WERI-Rb-1 (cell line): ENCODE results near the gene OR2H2.

Experiments
- DNase-seq: peaks from one replicate; pipeline ENCODE4 v3.0.0-alpha.2; 2020
- H3K27ac ChIP-seq: fragments of 250-450 bp; sonication (Bioruptor Pico); 2 replicates; pipeline ENCODE4 v1.5.1; 2020; ENCODE audit warnings: mild to moderate bottlenecking, moderate library complexity
- H3K27me3 ChIP-seq: fragments of 250-450 bp; sonication (Bioruptor Pico); 2 replicates; pipeline ENCODE4 v1.5.1; 2021; ENCODE audit warnings: mild to moderate bottlenecking, low read depth, moderate library complexity; ENCODE audit not compliant: insufficient read depth, severe bottlenecking
- H3K36me3 ChIP-seq: fragments of 250-450 bp; sonication (Bioruptor Pico); 2 replicates; pipeline ENCODE4 v1.5.1; 2020; ENCODE audit warnings: mild to moderate bottlenecking, moderate library complexity
- H3K4me3 ChIP-seq: 2 replicates; pipeline ENCODE4 v1.5.1; 2011; ENCODE audit warnings: low read depth, mild to moderate bottlenecking, control low read depth, low read length
- H3K9me3 ChIP-seq: fragments of 250-450 bp; sonication (Bioruptor Pico); 2 replicates; pipeline ENCODE4 v1.5.1; 2021; ENCODE audit warnings: mild to moderate bottlenecking, moderate library complexity; ENCODE audit not compliant: severe bottlenecking
- TF ChIP-seq, protein P1 (sequence below): IDR thresholded peaks from 2 replicates; pipeline ENCODE4 v1.5.1; 2011; ENCODE audit warnings: low read depth, mild to moderate bottlenecking, control low read depth, inconsistent platforms, low read length

The OR2H2 gene

DNA sequence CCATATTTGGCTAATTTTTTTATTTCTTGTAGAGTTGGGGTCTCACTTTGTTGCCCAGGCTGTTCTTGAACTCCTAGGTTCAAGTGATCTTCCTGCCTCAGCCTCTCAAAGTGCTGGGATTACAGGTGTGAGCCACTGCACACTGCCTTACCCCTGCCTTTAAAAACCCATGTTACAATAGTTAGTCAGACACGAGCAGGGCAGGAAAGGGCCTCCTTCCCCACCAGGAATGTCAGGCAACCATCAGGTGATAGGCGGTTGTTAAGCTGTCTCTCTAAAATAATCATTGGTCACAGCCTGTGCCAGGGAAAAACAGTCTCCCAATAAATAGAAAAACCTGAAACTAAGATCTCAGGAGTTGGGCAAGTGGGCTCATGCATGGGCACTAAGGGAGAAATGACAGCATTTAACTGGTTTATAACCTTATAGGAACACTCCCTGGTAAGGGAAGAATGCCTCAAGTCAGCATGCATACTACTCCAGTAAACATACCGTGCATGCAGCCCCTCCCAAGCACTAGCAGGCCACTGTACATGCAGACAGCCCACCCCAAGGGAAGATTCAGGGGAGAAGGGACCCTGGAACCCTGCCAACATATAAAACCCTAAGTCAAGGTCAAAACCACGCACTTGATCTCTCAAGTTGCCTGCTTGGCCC is 8.4 kb downstream of the OR2H2 start:
- no peak for DNase-seq
- Histone ChIP-seq H3K9me3 (no peaks in the 10 kb centered on the region), H3K27ac (no peak overlapping the region), H3K36me3 (no peaks in the 10 kb centered on the region), H3K4me3 (no peak overlapping the region), H3K27me3 (no peaks in the 10 kb centered on the region)
- TF ChIP-seq, protein P1, sequence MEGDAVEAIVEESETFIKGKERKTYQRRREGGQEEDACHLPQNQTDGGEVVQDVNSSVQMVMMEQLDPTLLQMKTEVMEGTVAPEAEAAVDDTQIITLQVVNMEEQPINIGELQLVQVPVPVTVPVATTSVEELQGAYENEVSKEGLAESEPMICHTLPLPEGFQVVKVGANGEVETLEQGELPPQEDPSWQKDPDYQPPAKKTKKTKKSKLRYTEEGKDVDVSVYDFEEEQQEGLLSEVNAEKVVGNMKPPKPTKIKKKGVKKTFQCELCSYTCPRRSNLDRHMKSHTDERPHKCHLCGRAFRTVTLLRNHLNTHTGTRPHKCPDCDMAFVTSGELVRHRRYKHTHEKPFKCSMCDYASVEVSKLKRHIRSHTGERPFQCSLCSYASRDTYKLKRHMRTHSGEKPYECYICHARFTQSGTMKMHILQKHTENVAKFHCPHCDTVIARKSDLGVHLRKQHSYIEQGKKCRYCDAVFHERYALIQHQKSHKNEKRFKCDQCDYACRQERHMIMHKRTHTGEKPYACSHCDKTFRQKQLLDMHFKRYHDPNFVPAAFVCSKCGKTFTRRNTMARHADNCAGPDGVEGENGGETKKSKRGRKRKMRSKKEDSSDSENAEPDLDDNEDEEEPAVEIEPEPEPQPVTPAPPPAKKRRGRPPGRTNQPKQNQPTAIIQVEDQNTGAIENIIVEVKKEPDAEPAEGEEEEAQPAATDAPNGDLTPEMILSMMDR = no peak

DNA sequence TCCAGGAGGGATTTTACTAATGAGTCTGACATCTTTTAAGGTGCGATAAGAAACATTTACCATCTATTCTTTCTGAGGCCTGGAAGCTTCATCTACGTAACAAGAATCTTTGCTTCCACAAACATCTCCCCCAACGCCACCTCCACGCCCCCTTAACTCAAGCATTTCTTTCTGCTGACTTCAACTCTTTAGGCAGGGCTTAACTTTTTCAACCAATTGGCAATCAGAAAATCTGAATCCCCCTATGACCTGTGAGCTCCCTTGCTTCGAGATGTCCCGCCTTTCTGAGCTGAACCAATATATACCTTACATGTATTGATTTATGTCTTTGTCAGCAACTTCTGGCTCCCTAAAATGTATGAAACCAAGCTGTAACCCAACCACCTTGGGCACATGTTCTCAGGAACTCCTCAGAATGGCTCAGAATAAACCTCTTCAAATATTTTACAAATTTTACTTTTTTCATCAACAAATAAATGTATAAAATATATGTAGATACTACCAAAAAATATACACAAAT is 11.5 kb downstream of the OR2H2 start:
- H3K27ac ChIP-seq = no peak overlapping the region

DNA sequence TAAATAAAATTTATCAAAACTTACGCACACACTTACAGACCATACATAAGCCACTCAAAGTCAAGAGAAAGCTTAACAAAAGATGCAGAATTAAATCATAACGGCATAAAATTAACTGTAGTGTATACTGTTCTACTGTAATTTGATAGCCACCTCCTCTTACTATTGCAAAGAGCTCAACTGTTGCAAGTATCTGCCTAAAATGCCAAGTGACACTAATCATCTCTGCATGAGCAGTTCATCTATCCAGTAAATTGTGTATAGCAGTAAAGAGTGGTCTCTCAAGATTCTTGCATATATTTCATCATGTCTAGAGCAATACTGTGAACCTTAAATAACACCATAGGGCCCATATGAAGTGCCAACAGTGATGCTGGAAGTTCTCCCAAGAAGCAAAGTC is 12.3 kb downstream of the OR2H2 start:
- TF ChIP-seq, protein P1 = no peak
- no peak overlapping the region for H3K4me3 ChIP-seq
- no peak overlapping the region for H3K27ac ChIP-seq
- H3K27me3 ChIP-seq = no peaks in the 10 kb centered on the region
- peaks cover 7% of the 10 kb centered on the region for H3K36me3 ChIP-seq
- no peaks in the 10 kb centered on the region for H3K9me3 ChIP-seq
- DNase-seq = no peak

More for the DNA sequence above, 11.5 kb downstream of the OR2H2 start:
- no peak for DNase-seq
- Histone ChIP-seq H3K27me3 (no peaks in the 10 kb centered on the region), H3K4me3 (no peak overlapping the region), H3K9me3 (no peaks in the 10 kb centered on the region), H3K36me3 (peaks cover 6% of the 10 kb centered on the region)
- TF ChIP-seq, protein P1 = no peak

DNA sequence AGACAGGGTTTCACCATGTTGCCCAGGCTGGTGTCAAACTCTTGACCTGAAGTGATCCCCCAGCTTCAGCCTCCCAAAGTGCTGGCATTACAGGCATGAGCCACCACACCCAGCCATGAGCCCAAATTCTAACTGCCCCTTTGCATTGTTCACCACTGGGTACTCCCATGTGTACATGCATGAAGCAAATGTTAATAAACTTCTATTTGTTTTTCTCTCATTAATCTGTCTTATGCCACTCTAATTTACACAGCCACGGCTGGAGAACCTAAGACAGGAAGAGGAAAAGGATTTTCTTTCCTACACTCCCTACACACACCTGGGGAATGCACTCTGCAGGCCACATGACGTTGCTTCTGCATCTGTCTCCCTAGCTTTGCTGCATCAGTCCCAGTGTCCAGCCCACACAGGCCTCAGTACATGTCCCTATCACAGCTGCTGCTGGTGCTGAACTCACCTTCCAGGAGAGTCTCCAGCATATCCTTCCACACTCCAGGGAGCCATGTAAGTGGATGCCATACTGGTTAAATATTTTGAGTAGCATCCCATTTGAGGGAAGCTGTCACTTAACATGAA is 13.3 kb downstream of the OR2H2 start:
- no peaks in the 10 kb centered on the region for H3K27me3 ChIP-seq
- TF ChIP-seq, protein P1 = no peak
- no peaks in the 10 kb centered on the region for H3K9me3 ChIP-seq
- H3K4me3 ChIP-seq = no peak overlapping the region
- H3K36me3 ChIP-seq = peaks cover 17% of the 10 kb centered on the region
- DNase-seq = no peak
- no peak overlapping the region for H3K27ac ChIP-seq

DNA sequence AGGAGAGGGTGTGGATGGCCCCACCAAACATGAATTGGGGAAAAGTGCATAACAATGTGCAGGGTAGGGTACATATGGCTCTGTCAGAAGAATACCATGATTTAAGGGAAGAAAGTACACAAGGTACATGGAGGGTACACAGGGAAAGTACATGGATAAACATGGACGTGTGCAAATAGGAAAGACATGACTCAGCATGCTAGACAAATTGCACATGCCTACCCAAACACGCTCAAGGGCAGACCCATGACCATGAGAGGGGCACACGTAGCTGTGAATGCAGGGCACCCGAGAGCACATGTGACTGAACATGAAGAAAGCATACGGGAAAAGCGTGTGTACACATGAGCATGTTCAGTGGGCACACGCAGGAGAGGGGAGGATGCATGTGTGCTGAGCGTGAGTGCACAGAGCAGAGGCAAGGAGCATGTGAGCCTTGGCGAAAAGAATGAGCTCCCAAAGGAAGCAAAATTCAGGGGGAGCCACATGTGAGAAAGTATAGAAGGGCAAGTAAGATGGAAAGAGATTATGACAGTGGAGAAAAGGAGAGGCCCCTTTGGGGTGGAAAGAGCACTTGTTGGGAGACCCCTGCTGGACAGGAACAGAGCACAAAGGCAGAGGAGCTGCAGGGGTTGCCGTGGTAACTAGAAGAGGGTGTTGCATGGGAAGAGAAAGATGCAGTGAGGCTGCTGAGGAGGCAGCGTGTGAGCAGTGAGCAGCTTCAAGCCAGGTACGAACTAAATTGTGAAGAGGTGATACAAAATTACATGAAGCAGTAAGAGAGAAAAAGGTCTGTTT is 17.8 kb downstream of the OR2H2 start:
- DNase-seq = peak; percentile 70
- H3K4me3 ChIP-seq = no peak overlapping the region
- H3K27ac ChIP-seq = no peak overlapping the region
- TF ChIP-seq, protein P1 = peak; percentile 75
- H3K36me3 ChIP-seq = peaks cover 62% of the 10 kb centered on the region
- H3K9me3 ChIP-seq = no peaks in the 10 kb centered on the region
- no peaks in the 10 kb centered on the region for H3K27me3 ChIP-seq
